GM19238 (cell line): ENCODE results near the gene COL19A1.
"Not testable (repeated sequence)": the region's sequence is repeated elsewhere in the genome, so short reads cannot be mapped to it uniquely, and the experiment has no call there.

Source experiments
- DNase-seq: peaks from one replicate; pipeline ENCODE4 v3.0.0; 2011; ENCODE audit warnings: low spot score; ENCODE audit not compliant: insufficient read length

The COL19A1 gene

DNA sequence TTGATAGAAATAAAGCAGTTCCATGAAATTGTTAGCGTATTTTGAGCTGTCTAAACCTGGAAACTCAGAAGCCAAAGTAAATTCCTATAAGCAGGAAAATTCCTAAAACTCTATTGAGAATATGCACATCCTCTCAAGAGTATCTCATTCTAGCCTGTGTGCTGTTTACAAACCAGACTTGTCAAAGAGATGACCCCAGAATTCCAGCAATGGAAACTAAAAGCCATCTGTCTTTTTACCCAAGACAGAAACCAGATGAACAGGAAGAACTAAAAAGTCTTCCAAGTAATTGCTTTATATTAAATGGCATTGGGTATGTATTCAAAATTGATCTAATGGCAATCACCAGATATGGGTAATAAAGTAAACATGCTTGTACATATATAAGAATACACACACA, 92.6 kb downstream of the COL19A1 start:
- DNase-seq: no peak

DNA sequence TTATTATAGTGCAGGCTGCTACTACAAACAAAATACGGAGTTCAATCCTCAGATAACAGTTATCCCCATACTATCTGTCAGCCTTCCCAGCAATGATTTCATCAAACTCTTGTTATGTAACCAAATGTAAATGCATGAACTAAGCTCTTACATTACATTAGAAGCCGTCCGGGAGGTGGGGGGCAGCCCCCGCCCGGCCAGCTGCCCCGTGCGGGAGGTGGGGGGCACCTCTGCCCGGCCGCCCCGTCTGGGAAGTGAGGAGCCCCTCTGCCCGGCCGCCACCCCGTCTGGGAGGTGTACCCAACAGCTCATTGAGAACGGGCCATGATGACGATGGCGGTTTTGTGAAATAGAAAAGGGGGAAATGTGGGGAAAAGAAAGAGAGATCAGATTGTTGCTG, 99.6 kb downstream of the COL19A1 start:
- not testable (repeated sequence) for DNase-seq

DNA sequence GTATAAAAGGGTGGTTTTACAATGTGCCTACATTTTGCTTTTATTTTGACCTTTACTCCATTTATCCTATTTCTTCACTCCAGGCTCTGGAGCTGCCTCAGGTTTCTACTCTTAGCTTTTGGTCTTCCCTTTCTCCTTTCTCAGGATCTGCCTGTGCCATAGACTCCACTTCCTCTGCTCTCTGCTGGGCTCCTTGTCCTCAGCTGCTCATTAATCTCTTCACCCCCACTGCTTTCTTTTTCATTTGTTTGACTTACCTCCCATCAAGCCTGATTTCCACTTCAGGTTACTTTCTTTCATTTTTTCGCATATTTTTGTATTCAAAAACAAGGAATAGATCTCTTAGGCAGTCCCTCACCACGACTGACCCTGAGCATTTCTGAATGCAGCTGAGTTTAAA, 106.8 kb downstream of the COL19A1 start:
- no peak for DNase-seq

DNA sequence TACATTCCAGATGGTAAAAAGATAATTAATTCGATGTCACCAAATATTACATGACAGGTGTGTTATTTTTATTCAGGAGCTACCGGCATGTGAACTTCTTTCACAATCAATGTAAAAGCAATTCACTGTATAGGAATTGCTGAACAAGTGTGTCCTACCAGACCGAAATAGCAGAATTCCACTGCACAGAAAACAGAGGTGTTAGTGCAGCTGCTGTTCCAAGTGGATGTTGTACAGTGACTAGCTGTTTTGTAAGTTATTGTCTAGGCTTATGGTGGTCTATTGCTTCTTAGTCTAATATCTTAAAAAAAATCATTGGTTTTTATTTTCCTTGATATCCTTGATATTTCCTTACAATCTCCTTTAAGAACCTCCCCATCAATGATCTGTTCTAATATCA, 107.4 kb downstream of the COL19A1 start:
- DNase-seq: no peak

DNA sequence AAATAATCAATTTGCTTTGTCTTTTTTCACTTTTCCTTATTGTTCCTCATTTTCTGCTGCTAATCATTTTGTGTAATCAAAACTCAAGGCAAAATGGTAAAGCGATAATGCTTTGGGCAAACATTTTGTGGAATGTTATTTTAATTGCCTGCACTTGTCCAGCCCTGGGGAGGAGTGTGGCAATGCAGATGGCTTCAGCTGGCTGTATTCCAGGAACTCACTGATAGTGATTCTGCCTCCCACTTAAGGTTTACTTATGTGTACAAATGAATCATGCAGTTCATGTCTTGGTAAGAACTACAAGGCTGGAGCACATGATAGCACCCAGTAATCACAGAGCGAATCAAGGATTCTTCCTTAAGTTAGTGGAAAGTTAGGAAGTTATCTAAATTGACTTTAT, 107.8 kb downstream of the COL19A1 start:
- DNase-seq: no peak

DNA sequence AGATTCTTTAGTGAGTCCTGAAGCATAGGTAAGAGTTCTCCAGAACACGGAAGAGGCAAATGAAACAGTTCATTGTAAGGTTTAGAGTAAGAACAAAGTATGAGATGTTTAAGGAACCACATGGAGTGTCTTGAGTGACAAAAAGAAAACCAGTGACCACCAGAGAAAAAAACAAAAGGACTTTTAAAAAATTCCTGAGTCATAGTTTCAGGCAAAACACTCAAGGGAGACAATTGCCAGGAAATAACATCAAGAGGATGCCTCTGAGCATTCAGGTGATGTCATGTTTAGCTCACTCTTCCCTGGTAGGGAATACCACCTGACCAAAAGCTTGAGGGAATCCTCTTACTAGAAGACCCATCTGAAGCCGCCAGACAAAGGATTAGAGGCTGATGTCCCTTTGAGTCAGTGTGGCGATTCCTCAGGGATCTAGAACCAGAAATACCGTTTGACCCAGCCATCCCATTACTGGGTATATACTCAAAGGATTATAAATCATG, 110.3 kb downstream of the COL19A1 start:
- DNase-seq: no peak

DNA sequence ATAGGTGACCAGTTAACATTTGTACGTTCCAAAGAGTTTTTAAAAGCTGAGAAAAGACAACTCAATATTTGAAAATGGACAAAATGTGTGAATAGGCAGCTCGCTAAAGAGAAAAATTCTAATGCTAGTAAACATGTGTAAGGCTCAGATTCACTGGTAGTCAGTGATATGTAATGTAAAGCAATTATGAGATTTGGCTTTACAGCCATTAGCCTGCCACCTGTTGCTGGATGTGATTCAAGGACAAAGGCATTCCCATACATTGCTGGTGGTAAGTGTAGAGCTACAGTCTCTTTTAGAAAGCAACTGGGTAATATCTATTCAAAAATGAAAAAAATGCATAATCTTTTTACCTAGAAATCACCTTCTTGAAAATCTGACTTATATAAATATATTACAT, 114.3 kb downstream of the COL19A1 start:
- DNase-seq: no peak

DNA sequence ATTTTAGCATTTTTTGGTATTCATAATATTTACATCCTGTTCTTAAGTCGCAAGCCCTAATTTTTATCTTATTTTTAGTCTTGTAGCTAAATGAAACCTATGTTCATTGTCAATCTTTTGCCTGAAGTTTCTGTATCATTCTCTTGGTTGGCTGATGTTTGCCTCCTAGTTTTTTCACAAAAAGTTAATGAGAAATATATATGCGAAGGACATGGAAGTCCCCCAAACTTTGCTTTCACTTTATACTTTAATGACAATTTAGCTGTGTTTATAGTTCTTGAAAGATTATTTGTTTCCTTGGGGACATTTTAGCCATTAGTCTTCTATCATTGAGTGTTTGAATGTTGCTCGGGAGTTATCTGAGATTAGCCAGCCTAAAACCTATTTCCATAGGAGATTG, 118.2 kb downstream of the COL19A1 start:
- no peak for DNase-seq

DNA sequence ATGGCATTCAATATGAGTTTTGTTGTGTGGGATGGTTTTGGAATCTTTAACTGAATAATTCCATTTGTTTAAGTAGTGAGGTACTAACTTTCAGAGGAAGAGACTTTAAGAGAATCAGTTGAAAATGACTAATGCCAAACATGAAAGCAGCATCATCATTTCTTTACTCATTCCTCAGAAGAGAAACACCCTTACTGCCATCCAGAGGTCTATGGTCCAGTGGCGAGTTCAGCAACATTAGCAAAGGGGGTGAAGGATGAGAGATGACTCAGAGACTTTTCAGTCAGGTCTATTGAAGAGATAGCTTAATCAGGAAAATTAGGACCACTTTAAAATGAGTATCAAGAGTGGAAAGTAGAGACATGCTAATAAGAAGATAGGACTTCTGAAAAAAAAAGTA, 118.8 kb downstream of the COL19A1 start:
- no peak for DNase-seq

DNA sequence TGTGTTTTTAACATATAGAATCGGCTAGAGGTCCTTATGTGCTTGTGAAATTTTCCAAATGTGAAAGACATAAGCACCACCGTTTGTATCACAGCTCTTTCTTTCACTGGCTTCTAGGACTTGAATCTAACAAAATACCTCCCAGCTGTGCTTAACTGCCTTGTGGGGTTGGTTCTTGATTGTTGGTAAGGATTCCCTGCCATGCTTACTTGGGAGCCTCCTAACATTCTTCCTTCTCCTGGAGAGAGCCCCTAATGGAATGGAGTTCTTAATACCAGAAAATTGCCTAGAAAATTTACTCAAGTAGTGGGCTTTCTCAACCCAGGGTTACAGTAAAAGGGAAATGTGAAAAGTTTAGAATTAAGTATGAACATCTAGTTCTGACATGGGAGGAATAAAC, 121.2 kb downstream of the COL19A1 start:
- no peak for DNase-seq

DNA sequence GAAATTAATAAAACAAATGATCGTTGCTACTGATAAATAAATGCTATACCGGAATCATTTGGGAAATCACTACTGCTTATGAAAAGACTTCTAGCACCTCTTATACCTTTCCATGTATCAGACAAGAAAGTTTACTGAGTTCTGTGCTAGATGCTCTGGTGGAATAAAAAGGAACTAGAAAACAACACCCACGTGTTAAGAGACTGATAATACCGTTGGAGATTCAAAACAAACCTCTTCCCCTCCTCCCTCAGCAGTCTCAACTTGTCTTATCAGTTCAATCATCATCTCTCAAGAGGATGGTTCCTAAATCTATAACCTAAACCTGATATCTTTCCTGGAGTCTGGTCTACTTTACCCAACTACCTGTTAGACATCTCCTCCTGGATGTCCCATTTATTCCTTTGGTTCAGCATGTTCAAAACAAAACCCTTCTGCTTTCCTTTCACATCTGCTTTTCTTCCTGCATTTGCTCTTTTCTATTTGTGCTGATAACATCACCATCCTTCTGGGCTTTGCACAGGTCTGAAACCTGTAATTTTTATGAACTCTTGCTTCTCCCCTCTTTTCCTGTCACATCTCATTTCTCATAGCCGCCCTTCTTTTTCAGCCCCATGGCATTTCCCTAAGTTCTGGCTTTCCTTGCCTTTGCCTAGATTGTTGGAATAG, 122.2 kb downstream of the COL19A1 start:
- DNase-seq: no peak

DNA sequence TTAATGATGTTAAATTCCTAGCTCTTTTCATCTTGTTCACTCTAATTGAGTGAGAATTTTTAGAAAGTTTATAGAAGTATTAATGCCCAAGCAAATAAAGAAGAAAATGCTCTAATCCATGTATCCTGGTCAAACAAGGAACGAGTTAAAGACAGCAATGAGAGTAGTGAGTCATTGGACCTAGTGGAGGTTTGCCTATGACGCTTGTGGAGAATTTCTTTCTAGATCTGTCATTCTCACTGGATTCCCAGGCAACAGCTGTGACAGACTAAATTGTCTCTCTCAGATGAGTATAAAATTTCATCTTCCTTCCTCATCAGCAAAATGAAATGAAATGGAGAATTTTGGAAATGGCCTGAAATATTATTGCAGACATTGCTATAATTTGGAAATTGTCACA, 127.9 kb downstream of the COL19A1 start:
- no peak for DNase-seq

DNA sequence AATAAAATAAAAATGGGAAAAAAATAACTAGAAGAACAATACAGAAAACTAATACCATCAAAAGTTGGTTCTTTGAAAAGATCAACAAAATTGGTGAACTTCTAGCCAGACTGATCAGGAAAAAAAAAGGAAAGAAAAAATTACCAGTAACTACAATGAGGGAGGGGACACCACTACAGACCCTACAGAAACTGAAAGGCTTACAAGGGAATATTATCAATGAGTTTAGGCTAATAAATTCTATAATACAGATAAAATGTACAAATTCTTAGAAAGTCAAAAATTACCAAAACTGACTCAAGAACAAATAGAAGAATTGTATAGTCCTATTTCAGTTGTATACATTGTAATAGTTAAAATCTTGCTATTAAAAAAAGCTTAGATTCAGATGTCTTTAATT, 141.8 kb downstream of the COL19A1 start:
- DNase-seq: no peak

DNA sequence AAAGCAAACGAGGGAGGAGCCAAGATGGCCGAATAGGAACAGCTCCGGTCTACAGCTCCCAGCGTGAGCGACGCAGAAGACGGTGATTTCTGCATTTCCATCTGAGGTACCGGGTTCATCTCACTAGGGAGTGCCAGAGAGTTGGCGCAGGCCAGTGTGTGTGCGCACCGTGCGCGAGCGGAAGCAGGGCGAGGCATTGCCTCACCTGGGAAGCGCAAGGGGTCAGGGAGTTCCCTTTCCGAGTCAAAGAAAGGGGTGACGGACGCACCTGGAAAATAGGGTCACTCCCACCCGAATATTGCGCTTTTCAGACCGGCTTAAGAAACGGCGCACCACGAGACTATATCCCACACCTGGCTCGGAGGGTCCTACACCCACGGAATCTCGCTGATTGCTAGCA, 144.0 kb downstream of the COL19A1 start:
- not testable (repeated sequence) for DNase-seq

DNA sequence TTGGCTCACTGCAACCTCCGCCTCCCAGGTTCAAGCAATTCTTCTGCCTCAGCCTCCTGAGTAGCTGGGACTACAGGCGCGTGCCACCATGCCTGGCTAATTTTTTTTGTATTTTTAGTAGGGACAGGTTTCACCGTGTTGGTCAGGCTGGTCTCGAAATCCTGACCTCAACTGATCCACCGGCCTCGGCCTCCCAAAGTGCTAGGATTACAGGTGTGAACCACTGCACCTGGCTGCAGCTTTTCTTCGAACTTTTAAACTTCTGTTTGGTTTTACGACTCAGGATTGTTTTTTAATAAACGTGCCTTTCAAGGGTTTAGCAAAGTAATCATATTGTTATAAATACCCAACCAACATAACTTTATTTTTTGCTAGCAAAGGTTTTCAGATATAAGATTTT, 156.8 kb downstream of the COL19A1 start:
- not testable (repeated sequence) for DNase-seq

DNA sequence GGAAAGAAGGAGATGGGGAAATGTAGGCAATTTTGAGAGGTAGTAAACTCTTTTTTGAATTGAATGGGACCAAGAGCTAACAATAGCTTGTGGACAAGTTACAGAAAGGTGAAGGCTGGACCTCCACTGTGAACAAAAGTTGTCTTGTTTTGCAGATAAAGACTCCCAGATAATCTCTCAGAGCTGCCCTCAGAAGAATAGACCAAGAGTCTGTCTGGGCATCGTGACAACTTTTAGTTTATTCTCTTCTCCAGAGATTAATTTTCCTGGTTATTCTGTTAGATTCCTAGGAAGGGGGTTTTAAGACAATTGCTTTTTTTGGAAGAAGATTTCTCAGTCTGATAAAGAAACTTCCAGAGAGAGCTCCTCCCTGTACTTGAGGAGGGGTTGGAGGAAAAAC, 161.9 kb downstream of the COL19A1 start:
- DNase-seq: no peak

DNA sequence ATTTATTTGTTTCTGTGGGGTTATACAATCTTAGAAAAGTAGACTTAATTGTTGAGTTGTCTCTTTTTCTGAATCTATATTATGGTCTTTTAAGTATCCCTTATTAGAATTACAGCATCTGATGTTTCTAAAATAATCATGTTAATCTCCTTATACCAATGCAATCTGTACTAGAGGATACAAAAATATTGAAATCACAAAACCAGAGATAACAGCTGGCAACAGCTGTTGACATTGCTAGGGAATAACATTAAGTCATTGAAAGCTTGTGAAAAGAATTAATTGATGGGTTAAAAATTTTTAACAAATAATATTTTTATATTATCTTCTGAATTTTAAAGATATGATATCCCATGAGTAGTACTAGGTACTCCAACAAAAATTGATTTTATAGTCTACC, 162.6 kb downstream of the COL19A1 start:
- no peak for DNase-seq

DNA sequence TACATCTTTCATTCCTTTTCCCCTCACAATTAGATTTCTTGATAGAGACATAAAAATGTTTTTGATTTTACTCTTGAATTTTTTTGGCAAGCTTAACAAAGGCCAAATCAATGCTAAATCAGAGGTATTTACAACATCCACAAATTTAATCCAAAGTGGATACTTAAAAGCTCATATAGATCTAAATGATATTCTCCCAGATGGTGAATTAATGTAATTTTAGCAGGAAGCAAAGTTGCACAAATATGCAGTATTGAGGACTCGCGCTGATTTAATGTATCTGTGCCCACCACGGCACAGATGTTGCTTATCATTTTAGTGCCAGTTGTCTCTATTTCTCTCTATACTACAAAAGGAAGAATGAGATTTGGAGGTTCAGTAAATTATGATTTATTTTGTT, 167.4 kb downstream of the COL19A1 start:
- no peak for DNase-seq

DNA sequence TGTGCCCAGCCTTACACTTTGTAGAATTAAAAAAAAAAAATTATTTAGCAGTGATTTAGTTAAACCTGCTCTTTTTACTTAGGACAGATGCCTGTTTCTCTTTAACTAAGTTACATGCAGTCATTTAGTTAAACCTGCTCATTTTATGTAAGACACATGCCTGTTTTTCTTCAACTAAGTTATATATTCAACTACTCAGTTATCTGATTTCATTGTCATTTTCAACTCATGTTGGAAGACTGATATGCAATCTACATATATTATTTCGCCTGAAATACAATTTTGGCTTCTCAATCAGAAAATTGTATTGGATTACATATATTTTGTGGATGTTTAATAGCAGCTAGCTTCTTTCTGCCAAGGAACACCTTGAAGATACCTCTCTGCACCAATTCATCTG, 171.1 kb downstream of the COL19A1 start:
- DNase-seq: no peak

DNA sequence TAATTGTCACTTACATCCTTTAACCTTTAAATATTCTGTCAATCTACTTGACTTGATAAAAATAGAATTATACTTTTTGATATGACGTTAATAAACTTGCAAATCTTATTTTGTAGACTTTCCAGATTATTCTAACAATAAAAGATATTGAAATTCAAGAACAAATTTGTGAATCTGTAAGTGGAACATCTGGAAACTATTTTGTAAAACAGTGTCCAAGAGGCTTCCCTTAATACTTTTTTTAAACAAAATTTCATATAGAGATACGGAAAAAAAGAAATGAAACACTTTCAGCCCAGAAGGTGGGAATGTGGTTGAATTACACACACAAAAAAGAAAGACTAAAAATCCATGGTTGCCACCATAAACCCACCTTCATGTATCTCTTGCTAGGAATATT, 174.4 kb downstream of the COL19A1 start:
- no peak for DNase-seq

DNA sequence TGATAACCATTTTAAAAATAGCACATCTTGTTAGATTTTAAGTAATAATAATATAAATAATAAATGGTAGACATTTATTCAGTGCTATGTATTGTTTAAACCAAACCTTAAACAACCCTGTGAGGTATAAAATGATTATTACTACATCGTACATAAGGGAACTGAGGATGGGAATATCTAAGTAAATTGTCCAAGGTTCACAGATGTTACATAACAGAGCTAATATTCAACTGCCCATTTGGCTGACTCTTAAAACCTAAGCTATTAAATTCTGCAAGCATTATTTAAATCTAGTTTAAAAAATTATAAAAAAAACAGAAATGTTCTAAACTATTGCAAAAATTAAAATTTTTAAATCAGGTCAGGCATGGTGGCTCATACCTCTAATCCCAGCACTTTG, 175.1 kb downstream of the COL19A1 start:
- no peak for DNase-seq

DNA sequence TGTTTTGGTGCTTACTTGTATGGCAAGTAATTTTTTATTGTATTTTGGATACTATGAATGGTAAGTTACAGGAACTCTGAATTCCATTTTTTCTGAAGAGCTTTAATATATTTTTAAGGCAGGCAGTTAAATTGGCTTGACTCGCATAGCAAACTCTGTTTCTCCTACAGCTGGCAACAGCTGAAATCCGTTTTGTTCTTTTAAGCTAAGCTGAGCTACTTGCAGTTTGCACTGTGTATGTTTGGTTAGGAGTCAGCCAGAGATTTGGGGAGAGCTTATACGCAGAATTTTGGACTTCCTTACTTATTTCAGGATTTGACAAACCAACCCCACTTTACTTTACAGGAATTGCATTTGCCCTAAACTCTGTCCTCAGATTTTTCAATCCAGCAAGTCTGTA, 179.1 kb downstream of the COL19A1 start:
- no peak for DNase-seq

DNA sequence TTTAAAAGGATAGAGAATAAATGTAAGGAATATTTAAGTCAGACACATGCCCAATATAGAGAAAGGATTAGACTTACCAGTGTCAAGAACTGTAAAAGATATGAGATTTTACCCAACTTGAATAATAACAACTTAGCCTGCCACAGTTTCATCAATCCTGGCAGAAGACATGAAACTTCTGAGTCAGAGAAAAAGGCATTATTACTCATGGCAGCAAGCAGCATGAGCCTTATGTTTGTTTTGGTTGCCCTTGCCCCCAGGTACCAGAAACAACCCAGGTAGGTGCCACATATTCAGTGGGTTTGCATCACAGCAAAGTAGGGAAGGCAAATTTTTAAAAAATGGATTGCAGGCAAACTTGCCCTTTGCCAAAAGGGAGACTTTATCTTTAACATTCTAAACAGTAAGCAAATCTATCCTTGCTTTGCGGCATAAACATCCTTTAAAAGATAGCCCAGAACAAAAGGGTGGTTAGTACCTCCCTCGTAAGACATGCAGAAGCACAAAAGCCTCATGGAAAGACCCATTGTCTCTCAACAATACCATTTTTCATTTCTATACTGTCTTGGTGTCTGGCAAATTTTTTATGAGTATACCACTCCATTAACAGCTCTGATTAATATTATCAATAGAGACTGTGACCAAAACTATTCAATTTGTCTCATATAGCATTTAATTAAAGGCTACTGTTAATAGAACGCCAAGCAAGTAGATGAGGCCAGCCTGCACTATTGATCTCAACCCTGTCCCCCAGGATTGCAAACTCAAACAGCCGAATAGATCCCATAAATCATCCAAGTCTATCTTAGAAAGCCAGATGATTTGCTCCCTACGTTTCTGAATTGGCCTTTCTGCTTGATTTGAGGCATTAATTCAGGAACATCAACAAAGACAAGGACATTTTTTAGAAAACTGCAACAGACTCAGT, 185.1 kb downstream of the COL19A1 start:
- no peak for DNase-seq
